ENCODE measurements around the gene CDKN2B. TPM values are rescaled to one million over a fixed set of nuclear protein-coding genes. Genes with fewer than 3 reads are reported as not detected.

The CDKN2B gene
- 25.2 and 29.1 TPM in 2 replicates for total RNA-seq

GRCh38 chr9:22008717-22009505 is at the start of gene CDKN2B:
CDKN2B (minus strand) TSS chr9:22009305; CDS start chr9:22008953, 352 bp downstream.

GRCh38 chr9:21994556-21995005 is 14.5 kb downstream of the CDKN2B start, which contains the start of gene CDKN2B-AS1:
CDKN2B-AS1 (plus strand) TSS chr9:21994791.

GRCh38 chr9:21993893-21994555 is 15.1 kb downstream of the CDKN2B start, which contains the start of gene CDKN2A:
CDKN2A (minus strand) TSS chr9:21994392.

Other genes starting within 250 kb of the CDKN2B start
- 15.9 and 19.8 TPM in 2 replicates for gene MTAP, start 206.7 kb downstream of the CDKN2B start, total RNA-seq
- gene CDKN2A, start 14.9 kb downstream of the CDKN2B start, total RNA-seq, result 52.5 and 58.8 TPM in 2 replicates
- gene CDKN2B-AS1, start 14.5 kb downstream of the CDKN2B start, total RNA-seq, result 0.53 and 2.0 TPM in 2 replicates